Iris pigment epithelial cell (primary cell): ENCODE data around the gene OR56A3.

Source experiments
- DNase-seq: peaks from one replicate; pipeline ENCODE4 v3.0.0-alpha.2; 2011; ENCODE audit warnings: low read depth

Gene OR56A3

GRCh38 chr11:5973530-5973929 is 31.5 kb downstream of the OR56A3 start:
- no peak for DNase-seq

GRCh38 chr11:5983443-5983842 is 41.4 kb downstream of the OR56A3 start:
- DNase-seq, result no peak

GRCh38 chr11:5986885-5987284 is 44.8 kb downstream of the OR56A3 start, which contains the start of gene OR52L1:
Gene OR52L1, minus strand, starts transcription at chr11:5986985. Its CDS starts 55 bp downstream, at chr11:5986930.
- DNase-seq, result no peak

GRCh38 chr11:5989203-5989602 is 47.2 kb downstream of the OR56A3 start:
- no peak for DNase-seq

GRCh38 chr11:5992150-5992549 is 50.1 kb downstream of the OR56A3 start:
- DNase-seq, result no peak

- peak; percentile 30 for DNase-seq
Observed at GRCh38 chr11:5992604-5993251, 50.7 kb downstream of the OR56A3 start.

GRCh38 chr11:5994791-5995190 is 52.7 kb downstream of the OR56A3 start:
- no peak for DNase-seq
